HepG2 (cell line): Measurements from ENCODE around the gene GNRH2. TPM values are rescaled to one million over a fixed set of nuclear protein-coding genes. Genes with fewer than 3 reads are reported as not detected.

ENCODE experiments used
- ARNT ChIP-seq: fragments of 450-650 bp; IDR thresholded peaks from 2 replicates; pipeline ENCODE4 v1.6.1; 2017
- ATRX ChIP-seq: sonication (generic); formaldehyde crosslinking; IDR thresholded peaks from 2 replicates; pipeline ENCODE4 v1.4.0; 2020; ENCODE audit warnings: missing genetic modification reagents, borderline replicate concordance
- KDM1A ChIP-seq: IDR thresholded peaks from 2 replicates; pipeline ENCODE4 v1.6.1; 2016; ENCODE audit warnings: missing compliant biosample characterization
- KDM3A ChIP-seq: IDR thresholded peaks from 2 replicates; pipeline ENCODE4 v1.6.1; 2018; ENCODE audit warnings: low read depth, missing compliant biosample characterization
- MED13 ChIP-seq: sonication (generic); formaldehyde crosslinking; IDR thresholded peaks from 2 replicates; pipeline ENCODE4 v1.5.0; 2020; ENCODE audit warnings: missing genetic modification reagents
- NR2F6 ChIP-seq, 2 experiments: IDR thresholded peaks; 2 replicates each; pipeline ENCODE4 v1.6.1; 2016; ENCODE audit warnings: antibody characterized with exemption in 1 of 2, mild to moderate bottlenecking in 1 of 2
- NRL ChIP-seq: sonication (generic); formaldehyde crosslinking; IDR thresholded peaks from 2 replicates; pipeline ENCODE4 v1.5.0; 2020; ENCODE audit warnings: missing genetic modification reagents, mild to moderate bottlenecking, moderate library complexity, borderline replicate concordance
- RNF2 ChIP-seq: fragments of 450-650 bp; conservative IDR thresholded peaks from 2 replicates; pipeline ENCODE4 v1.6.1; 2016; ENCODE audit warnings: low read depth
- TSC22D2 ChIP-seq: sonication (generic); formaldehyde crosslinking; IDR thresholded peaks from 2 replicates; pipeline ENCODE4 v1.5.1; 2020; ENCODE audit warnings: missing genetic modification reagents, mild to moderate bottlenecking, borderline replicate concordance
- ZC3H13 ChIP-seq: sonication (generic); formaldehyde crosslinking; IDR thresholded peaks from 2 replicates; pipeline ENCODE4 v1.8.1; 2023; ENCODE audit warnings: mild to moderate bottlenecking, missing genetic modification reagents, moderate library complexity
- ZC3H4 ChIP-seq: sonication (generic); formaldehyde crosslinking; IDR thresholded peaks from 2 replicates; pipeline ENCODE4 v1.4.0; 2020; ENCODE audit warnings: missing genetic modification reagents, borderline replicate concordance
- ZFYVE20 ChIP-seq: sonication (generic); formaldehyde crosslinking; IDR thresholded peaks from 2 replicates; pipeline ENCODE4 v1.8.0; 2023; ENCODE audit warnings: low read depth, mild to moderate bottlenecking, moderate library complexity, missing genetic modification reagents, borderline replicate concordance
- ZKSCAN5 ChIP-seq: sonication (generic); formaldehyde crosslinking; IDR thresholded peaks from 2 replicates; pipeline ENCODE4 v1.5.1; 2020; ENCODE audit warnings: mild to moderate bottlenecking, missing genetic modification reagents
- ZNF263 ChIP-seq: sonication (generic); formaldehyde crosslinking; IDR thresholded peaks from 2 replicates; pipeline ENCODE4 v1.4.0; 2020; ENCODE audit warnings: missing genetic modification reagents
- ZNF282 ChIP-seq: fragments of 450-650 bp; IDR thresholded peaks from 2 replicates; pipeline ENCODE4 v1.6.1; 2018; ENCODE audit not compliant: partially characterized antibody
- ZNF616 ChIP-seq: sonication (generic); formaldehyde crosslinking; IDR thresholded peaks from 2 replicates; pipeline ENCODE4 v1.5.0; 2020; ENCODE audit warnings: low read depth, mild to moderate bottlenecking, missing genetic modification reagents
- ZNF672 ChIP-seq: sonication (generic); formaldehyde crosslinking; IDR thresholded peaks from 2 replicates; pipeline ENCODE4 v1.8.1; 2022; ENCODE audit warnings: missing genetic modification reagents
- ZNF746 ChIP-seq: sonication (generic); formaldehyde crosslinking; IDR thresholded peaks from 2 replicates; pipeline ENCODE4 v1.8.0; 2022; ENCODE audit warnings: mild to moderate bottlenecking, missing genetic modification reagents
- ZNF781 ChIP-seq: sonication (generic); formaldehyde crosslinking; IDR thresholded peaks from 2 replicates; pipeline ENCODE4 v1.5.1; 2020; ENCODE audit warnings: borderline replicate concordance, mild to moderate bottlenecking, missing genetic modification reagents; ENCODE audit errors: not compliant biosample characterization
- polyA plus RNA-seq, 8 experiments: library from polyadenylated mRNA; depleted of rRNA in 3 of 8; stranded (reverse) in 7 of 8; unstranded in 1 of 8; fragments of >200 nt; fragmentation: Illumina TruSeq in 4 of 8; extraction: Trizol in 4 of 8; gene quantifications; 2 replicates each; pipeline versions ENCODE4 v1.2.1 to v1.2.3, GENCODE V29; 2011 to 2016; ENCODE audit warnings: low read depth in 4 of 8, missing spikeins in 1 of 8, mixed read lengths in 1 of 8; ENCODE audit not compliant: insufficient read depth in 1 of 8
- total RNA-seq, 5 experiments: library from RNA; depleted of rRNA; stranded (reverse); fragments of >200 nt; fragmentation: Illumina TruSeq; extraction: Trizol; gene quantifications; 2 replicates each; pipeline ENCODE4 v1.2.3, GENCODE V29; 2016; ENCODE audit warnings: low read depth in 1 of 5
- TF ChIP-seq, protein P1 (sequence below): sonication (generic); formaldehyde crosslinking; IDR thresholded peaks from 2 replicates; pipeline ENCODE4 v1.4.0; 2020; ENCODE audit warnings: missing genetic modification reagents, mild to moderate bottlenecking, borderline replicate concordance
- TF ChIP-seq, protein P2 (sequence below): sonication (generic); formaldehyde crosslinking; IDR thresholded peaks from 2 replicates; pipeline ENCODE4 v1.5.0; 2020; ENCODE audit warnings: mild to moderate bottlenecking, missing genetic modification reagents
- TF ChIP-seq, protein P3 (sequence below): sonication (generic); formaldehyde crosslinking; IDR thresholded peaks from 2 replicates; pipeline ENCODE4 v1.4.0; 2020; ENCODE audit warnings: mild to moderate bottlenecking, missing genetic modification reagents

GNRH2 gene
- total and polyA plus RNA-seq, 2 of the 13 experiments (the other 11 are each of a cell fraction or from before 2014, with no cell fraction given): 0.28 TPM; not detected in 1

DNA sequence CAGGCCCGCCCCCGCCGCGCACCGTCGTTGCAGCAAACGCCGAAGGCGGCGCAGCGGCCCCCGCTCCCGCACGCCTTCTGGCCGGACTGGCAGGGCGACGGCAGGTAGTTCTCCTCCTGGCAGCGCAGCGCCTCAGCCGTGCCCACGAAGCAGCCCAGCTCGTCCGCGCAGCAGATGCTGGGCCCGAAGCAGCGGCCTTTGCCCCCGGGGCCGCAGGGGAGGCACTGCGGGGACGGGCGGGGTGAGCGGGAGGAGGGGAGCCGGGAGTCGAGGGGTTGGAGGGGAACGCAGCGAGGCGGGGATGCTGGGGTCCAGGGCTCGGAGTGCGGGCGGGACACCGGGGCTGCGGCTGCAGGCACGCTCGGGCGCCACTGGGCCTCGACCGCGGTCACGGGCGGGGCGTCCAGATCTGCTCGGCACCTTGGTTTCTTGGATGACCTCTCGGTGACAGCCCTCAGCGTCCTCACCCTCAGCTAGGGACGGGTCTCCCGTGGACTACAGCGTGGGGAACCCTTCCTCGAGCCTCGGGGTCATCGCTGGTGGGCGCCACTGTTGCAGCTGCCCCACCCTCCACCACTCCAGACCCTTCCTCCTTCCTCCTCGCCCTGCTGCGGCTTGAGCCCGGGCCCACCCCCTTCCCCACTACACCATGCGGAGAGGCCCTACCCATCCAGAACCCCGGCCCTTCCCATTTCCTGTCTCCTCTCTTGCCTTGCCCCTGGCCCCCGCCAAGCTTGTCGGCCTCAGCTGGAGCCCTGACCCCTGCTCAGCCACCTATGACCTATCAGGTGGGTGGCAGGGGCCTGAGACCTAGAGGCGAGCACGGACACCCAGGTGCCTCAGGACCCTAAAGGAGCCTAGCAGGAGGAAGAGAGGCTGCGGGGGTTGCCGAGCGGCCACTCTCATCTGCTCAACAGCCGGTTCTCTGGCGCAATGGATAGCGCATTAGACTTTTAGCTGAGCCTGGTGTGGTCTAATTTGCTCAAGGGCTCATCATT lies 39.8 kb downstream of the GNRH2 start (continued):
- TF ChIP-seq, protein P1, sequence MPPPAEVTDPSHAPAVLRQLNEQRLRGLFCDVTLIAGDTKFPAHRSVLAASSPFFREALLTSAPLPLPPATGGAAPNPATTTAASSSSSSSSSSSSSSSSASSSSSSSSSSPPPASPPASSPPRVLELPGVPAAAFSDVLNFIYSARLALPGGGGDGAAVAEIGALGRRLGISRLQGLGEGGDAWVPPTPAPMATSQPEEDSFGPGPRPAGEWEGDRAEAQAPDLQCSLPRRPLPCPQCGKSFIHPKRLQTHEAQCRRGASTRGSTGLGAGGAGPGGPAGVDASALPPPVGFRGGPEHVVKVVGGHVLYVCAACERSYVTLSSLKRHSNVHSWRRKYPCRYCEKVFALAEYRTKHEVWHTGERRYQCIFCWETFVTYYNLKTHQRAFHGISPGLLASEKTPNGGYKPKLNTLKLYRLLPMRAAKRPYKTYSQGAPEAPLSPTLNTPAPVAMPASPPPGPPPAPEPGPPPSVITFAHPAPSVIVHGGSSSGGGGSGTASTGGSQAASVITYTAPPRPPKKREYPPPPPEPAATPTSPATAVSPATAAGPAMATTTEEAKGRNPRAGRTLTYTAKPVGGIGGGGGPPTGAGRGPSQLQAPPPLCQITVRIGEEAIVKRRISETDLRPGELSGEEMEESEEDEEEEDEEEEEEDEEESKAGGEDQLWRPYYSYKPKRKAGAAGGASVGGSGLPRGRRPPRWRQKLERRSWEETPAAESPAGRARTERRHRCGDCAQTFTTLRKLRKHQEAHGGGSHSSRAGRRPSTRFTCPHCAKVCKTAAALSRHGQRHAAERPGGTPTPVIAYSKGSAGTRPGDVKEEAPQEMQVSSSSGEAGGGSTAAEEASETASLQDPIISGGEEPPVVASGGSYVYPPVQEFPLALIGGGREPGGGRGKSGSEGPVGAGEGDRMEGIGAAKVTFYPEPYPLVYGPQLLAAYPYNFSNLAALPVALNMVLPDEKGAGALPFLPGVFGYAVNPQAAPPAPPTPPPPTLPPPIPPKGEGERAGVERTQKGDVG (CRISPR knock-in tag): no peak; the same call in 1 of the 2 replicates
- TF ChIP-seq ZFYVE20: no peak
- no peak for TF ChIP-seq ZC3H4 (CRISPR knock-in tag)
- peak; percentile 17; the same call in 1 of the 2 replicates for TF ChIP-seq NRL (CRISPR knock-in tag)
- TF ChIP-seq ZNF672: no peak
- TF ChIP-seq, protein P2, sequence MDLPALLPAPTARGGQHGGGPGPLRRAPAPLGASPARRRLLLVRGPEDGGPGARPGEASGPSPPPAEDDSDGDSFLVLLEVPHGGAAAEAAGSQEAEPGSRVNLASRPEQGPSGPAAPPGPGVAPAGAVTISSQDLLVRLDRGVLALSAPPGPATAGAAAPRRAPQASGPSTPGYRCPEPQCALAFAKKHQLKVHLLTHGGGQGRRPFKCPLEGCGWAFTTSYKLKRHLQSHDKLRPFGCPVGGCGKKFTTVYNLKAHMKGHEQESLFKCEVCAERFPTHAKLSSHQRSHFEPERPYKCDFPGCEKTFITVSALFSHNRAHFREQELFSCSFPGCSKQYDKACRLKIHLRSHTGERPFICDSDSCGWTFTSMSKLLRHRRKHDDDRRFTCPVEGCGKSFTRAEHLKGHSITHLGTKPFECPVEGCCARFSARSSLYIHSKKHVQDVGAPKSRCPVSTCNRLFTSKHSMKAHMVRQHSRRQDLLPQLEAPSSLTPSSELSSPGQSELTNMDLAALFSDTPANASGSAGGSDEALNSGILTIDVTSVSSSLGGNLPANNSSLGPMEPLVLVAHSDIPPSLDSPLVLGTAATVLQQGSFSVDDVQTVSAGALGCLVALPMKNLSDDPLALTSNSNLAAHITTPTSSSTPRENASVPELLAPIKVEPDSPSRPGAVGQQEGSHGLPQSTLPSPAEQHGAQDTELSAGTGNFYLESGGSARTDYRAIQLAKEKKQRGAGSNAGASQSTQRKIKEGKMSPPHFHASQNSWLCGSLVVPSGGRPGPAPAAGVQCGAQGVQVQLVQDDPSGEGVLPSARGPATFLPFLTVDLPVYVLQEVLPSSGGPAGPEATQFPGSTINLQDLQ: no peak
- TF ChIP-seq RNF2: no peak
- TF ChIP-seq TSC22D2 (CRISPR knock-in tag): no peak
- no peak for TF ChIP-seq KDM3A (CRISPR knock-in tag)
- TF ChIP-seq ZKSCAN5 (CRISPR knock-in tag): no peak
- TF ChIP-seq ZNF282: no peak
- no peak for TF ChIP-seq ATRX
- no peak for TF ChIP-seq KDM1A (CRISPR knock-in tag)
- TF ChIP-seq NR2F6 (IDR thresholded peaks at IDR 0.05): peak; percentile 24; the same call in 1 of the 2 replicates
- no peak for TF ChIP-seq NR2F6 (CRISPR knock-in tag; IDR thresholded peaks at IDR 0.05)
- TF ChIP-seq ARNT: no peak
- TF ChIP-seq ZNF263 (CRISPR knock-in tag): no peak
- no peak for TF ChIP-seq ZC3H13 (CRISPR knock-in tag)
- TF ChIP-seq ZNF746 (CRISPR knock-in tag): no peak
- TF ChIP-seq, protein P3, sequence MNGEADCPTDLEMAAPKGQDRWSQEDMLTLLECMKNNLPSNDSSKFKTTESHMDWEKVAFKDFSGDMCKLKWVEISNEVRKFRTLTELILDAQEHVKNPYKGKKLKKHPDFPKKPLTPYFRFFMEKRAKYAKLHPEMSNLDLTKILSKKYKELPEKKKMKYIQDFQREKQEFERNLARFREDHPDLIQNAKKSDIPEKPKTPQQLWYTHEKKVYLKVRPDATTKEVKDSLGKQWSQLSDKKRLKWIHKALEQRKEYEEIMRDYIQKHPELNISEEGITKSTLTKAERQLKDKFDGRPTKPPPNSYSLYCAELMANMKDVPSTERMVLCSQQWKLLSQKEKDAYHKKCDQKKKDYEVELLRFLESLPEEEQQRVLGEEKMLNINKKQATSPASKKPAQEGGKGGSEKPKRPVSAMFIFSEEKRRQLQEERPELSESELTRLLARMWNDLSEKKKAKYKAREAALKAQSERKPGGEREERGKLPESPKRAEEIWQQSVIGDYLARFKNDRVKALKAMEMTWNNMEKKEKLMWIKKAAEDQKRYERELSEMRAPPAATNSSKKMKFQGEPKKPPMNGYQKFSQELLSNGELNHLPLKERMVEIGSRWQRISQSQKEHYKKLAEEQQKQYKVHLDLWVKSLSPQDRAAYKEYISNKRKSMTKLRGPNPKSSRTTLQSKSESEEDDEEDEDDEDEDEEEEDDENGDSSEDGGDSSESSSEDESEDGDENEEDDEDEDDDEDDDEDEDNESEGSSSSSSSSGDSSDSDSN: no peak; the same call in none of the 2 replicates
- no peak for TF ChIP-seq ZNF781
- no peak for TF ChIP-seq MED13 (CRISPR knock-in tag)
- TF ChIP-seq ZNF616 (CRISPR knock-in tag): no peak
